Liver (tissue), 9 donors: Measurements from ENCODE around the gene TSEN34. TPM values are rescaled to one million over a fixed set of nuclear protein-coding genes. Genes with fewer than 3 reads are reported as not detected.
"Not testable (repeated sequence)": the region's sequence is repeated elsewhere in the genome, so short reads cannot be mapped to it uniquely, and the experiment has no call there.

Experiments used
- DNase-seq: peaks from one replicate; pipeline ENCODE4 v3.0.0-alpha.2; 2017; ENCODE audit warnings: low spot score
- H3K27ac ChIP-seq, 2 donors: one replicate each; pipeline ENCODE4 v1.7.0; 2013; ENCODE audit warnings: inconsistent platforms in 2 of 2, low read length in 2 of 2, control low read depth in 1 of 2, low read depth in 1 of 2, mild to moderate bottlenecking in 1 of 2
- H3K27me3 ChIP-seq, 4 donors: one replicate each; pipeline versions ENCODE4 v1.6.1 to v1.7.0; 2013; ENCODE audit warnings: low read length in 3 of 4, inconsistent platforms in 1 of 4, mild to moderate bottlenecking in 1 of 4, moderate library complexity in 1 of 4; ENCODE audit not compliant: control insufficient read depth in 4 of 4, insufficient read depth in 4 of 4
- H3K36me3 ChIP-seq, 4 donors: one replicate each; pipeline versions ENCODE4 v1.6.1 to v1.7.0; 2013; ENCODE audit warnings: low read length in 3 of 4, mild to moderate bottlenecking in 3 of 4, low read depth in 1 of 4, moderate library complexity in 1 of 4; ENCODE audit not compliant: control insufficient read depth in 4 of 4, insufficient read depth in 3 of 4
- H3K4me1 ChIP-seq, 4 donors: one replicate each; pipeline versions ENCODE4 v1.6.1 to v1.7.0; 2013; ENCODE audit warnings: low read length in 3 of 4, mild to moderate bottlenecking in 3 of 4, moderate library complexity in 1 of 4; ENCODE audit not compliant: control insufficient read depth in 4 of 4, insufficient read depth in 4 of 4
- H3K4me3 ChIP-seq, 3 donors: one replicate each; pipeline versions ENCODE4 v1.6.1 to v1.7.0; 2013; ENCODE audit warnings: low read length in 3 of 3, control low read depth in 1 of 3, low read depth in 1 of 3, mild to moderate bottlenecking in 1 of 3
- H3K9ac ChIP-seq, 2 donors: one replicate each; pipeline ENCODE4 v1.7.0; 2013; ENCODE audit warnings: low read length in 2 of 2, mild to moderate bottlenecking in 2 of 2, moderate library complexity in 2 of 2, control low read depth in 1 of 2, low read depth in 1 of 2
- H3K9me3 ChIP-seq, 4 donors: one replicate each; pipeline versions ENCODE4 v1.6.1 to v1.7.0; 2013; ENCODE audit warnings: low read length in 3 of 4; ENCODE audit not compliant: control insufficient read depth in 4 of 4
- ATF3 ChIP-seq: IDR thresholded peaks from 2 replicates; pipeline ENCODE4 v1.6.1; 2016; ENCODE audit warnings: antibody characterized with exemption
- EGR1 ChIP-seq, 2 donors: IDR thresholded peaks; 2 replicates each; pipeline ENCODE4 v1.6.1; 2016 to 2018; ENCODE audit warnings: antibody characterized with exemption in 2 of 2, low read depth in 2 of 2
- FOXA1 ChIP-seq: IDR thresholded peaks from 2 replicates; pipeline ENCODE4 v1.6.1; 2016; ENCODE audit warnings: antibody characterized with exemption
- FOXA2 ChIP-seq: IDR thresholded peaks from 2 replicates; pipeline ENCODE4 v1.6.1; 2016; ENCODE audit warnings: antibody characterized with exemption
- GABPA ChIP-seq, 2 donors: IDR thresholded peaks in 1 of 2; conservative IDR thresholded peaks in 1 of 2; 2 replicates each; pipeline ENCODE4 v1.6.1; 2016; ENCODE audit warnings: antibody characterized with exemption in 2 of 2, mild to moderate bottlenecking in 1 of 2, moderate library complexity in 1 of 2
- HNF4A ChIP-seq, 2 donors: conservative IDR thresholded peaks; 2 replicates each; pipeline ENCODE4 v1.6.1; 2016; ENCODE audit warnings: antibody characterized with exemption in 2 of 2, mild to moderate bottlenecking in 2 of 2
- HNF4G ChIP-seq: IDR thresholded peaks from 2 replicates; pipeline ENCODE4 v1.6.1; 2016; ENCODE audit warnings: antibody characterized with exemption
- JUND ChIP-seq, 2 donors: IDR thresholded peaks; 2 replicates each; pipeline ENCODE4 v1.6.1; 2016; ENCODE audit warnings: antibody characterized with exemption in 2 of 2
- NR2F2 ChIP-seq: IDR thresholded peaks from 2 replicates; pipeline ENCODE4 v1.6.1; 2016; ENCODE audit warnings: antibody characterized with exemption
- RAD21 ChIP-seq, 2 donors: IDR thresholded peaks; 2 replicates each; pipeline ENCODE4 v1.6.1; 2016; ENCODE audit warnings: antibody characterized with exemption in 2 of 2, mild to moderate bottlenecking in 2 of 2
- SP1 ChIP-seq: IDR thresholded peaks from 2 replicates; pipeline ENCODE4 v1.6.1; 2018; ENCODE audit warnings: antibody characterized with exemption, mild to moderate bottlenecking
- TAF1 ChIP-seq: conservative IDR thresholded peaks from 2 replicates; pipeline ENCODE4 v1.6.1; 2016; ENCODE audit warnings: antibody characterized with exemption, mild to moderate bottlenecking
- YY1 ChIP-seq: IDR thresholded peaks from 2 replicates; pipeline ENCODE4 v1.6.1; 2016; ENCODE audit warnings: antibody characterized with exemption, mild to moderate bottlenecking
- WGBS: extraction: QIAGEN DNeasy Blood & Tissue Kit; methylation state at CpG from one replicate; pipeline ENCODE4 v1.1.7; 2013; 5-methylcytosine and 5-hydroxymethylcytosine counted together
- polyA plus RNA-seq, 2 donors: library from polyadenylated mRNA; stranded (reverse) in 1 of 2; unstranded in 1 of 2; fragments of 200-250 nt in 1 of 2; fragments of >200 nt in 1 of 2; fragmentation: Nextera tagmentation in 1 of 2; extraction: Ambion mirVana in 1 of 2; gene quantifications; one replicate each; pipeline versions ENCODE4 v1.2.1 to v1.2.3, GENCODE V29; 2013 to 2015
- total RNA-seq, 2 donors: library from RNA; depleted of rRNA; stranded (reverse); fragments of >200 nt; gene quantifications; one replicate each; pipeline ENCODE4 v1.2.3, GENCODE V29; 2014
- TF ChIP-seq, protein P1 (sequence below): IDR thresholded peaks from 2 replicates; pipeline ENCODE4 v1.6.1; 2016; ENCODE audit warnings: antibody characterized with exemption
- TF ChIP-seq, protein P2 (sequence below): IDR thresholded peaks from 2 replicates; pipeline ENCODE4 v1.6.1; 2016; ENCODE audit warnings: antibody characterized with exemption
- TF ChIP-seq, protein P3 (sequence below): fragments of 150-350 bp; IDR thresholded peaks from 2 replicates; pipeline ENCODE4 v1.5.1; 2017; ENCODE audit warnings: improper control_type of control experiment, low read depth, low read length; ENCODE audit not compliant: missing input control
- TF ChIP-seq, protein P4 (sequence below): IDR thresholded peaks from 2 replicates; pipeline ENCODE4 v1.6.1; 2016; ENCODE audit warnings: antibody characterized with exemption, mild to moderate bottlenecking
- donor health status: healthy.
- donor health status: healthy.
- donor health status: healthy.
- donor health status: healthy.
- donor health status: healthy.

Gene TSEN34
- total and polyA plus RNA-seq, 4 donors, result 15.5 to 37.9 (median 24.6) TPM

DNA sequence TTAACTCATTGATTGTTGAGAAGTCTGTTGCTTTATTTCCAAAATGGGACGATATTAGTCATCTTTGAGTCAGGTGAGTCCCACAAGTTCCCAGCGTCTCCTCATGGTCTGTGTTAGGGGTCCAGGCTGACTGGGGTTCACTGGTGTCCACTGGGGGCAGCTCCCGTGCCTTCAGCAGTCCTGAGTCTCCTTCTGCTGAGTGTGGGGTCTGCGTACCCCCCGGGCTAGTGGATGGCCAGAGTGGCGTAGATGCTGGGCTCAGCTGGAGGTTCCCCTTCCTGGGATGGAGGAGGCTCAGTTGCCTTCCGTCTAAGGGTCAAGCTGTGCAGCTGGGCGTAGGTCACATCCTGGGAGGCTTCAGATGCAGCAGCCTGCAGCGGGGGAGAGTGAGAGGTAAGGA lies 25.8 kb downstream of the TSEN34 start:
- H3K36me3 ChIP-seq, result no peaks in the 10 kb centered on the region
- no peak for DNase-seq
- no peak overlapping the region for H3K27ac ChIP-seq
- no peak for TF ChIP-seq RAD21 (IDR thresholded peaks at IDR 0.05)
- no peak for TF ChIP-seq HNF4G
- TF ChIP-seq EGR1 (IDR thresholded peaks at IDR 0.05; ENCODE audit: low read depth in 2 of 2), result no peak
- TF ChIP-seq FOXA2, result no peak
- TF ChIP-seq GABPA (IDR thresholded peaks at IDR 0.05 in 1 of 2, conservative IDR thresholded peaks at IDR 0.05 in 1 of 2), result no peak
- no peak for TF ChIP-seq TAF1
- no peak for TF ChIP-seq HNF4A (conservative IDR thresholded peaks at IDR 0.05)
- TF ChIP-seq ATF3, result no peak
- TF ChIP-seq, protein P1, sequence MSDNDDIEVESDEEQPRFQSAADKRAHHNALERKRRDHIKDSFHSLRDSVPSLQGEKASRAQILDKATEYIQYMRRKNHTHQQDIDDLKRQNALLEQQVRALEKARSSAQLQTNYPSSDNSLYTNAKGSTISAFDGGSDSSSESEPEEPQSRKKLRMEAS, result no peak
- TF ChIP-seq, protein P2, sequence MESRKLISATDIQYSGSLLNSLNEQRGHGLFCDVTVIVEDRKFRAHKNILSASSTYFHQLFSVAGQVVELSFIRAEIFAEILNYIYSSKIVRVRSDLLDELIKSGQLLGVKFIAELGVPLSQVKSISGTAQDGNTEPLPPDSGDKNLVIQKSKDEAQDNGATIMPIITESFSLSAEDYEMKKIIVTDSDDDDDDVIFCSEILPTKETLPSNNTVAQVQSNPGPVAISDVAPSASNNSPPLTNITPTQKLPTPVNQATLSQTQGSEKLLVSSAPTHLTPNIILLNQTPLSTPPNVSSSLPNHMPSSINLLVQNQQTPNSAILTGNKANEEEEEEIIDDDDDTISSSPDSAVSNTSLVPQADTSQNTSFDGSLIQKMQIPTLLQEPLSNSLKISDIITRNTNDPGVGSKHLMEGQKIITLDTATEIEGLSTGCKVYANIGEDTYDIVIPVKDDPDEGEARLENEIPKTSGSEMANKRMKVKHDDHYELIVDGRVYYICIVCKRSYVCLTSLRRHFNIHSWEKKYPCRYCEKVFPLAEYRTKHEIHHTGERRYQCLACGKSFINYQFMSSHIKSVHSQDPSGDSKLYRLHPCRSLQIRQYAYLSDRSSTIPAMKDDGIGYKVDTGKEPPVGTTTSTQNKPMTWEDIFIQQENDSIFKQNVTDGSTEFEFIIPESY, result no peak
- TF ChIP-seq, protein P3, sequence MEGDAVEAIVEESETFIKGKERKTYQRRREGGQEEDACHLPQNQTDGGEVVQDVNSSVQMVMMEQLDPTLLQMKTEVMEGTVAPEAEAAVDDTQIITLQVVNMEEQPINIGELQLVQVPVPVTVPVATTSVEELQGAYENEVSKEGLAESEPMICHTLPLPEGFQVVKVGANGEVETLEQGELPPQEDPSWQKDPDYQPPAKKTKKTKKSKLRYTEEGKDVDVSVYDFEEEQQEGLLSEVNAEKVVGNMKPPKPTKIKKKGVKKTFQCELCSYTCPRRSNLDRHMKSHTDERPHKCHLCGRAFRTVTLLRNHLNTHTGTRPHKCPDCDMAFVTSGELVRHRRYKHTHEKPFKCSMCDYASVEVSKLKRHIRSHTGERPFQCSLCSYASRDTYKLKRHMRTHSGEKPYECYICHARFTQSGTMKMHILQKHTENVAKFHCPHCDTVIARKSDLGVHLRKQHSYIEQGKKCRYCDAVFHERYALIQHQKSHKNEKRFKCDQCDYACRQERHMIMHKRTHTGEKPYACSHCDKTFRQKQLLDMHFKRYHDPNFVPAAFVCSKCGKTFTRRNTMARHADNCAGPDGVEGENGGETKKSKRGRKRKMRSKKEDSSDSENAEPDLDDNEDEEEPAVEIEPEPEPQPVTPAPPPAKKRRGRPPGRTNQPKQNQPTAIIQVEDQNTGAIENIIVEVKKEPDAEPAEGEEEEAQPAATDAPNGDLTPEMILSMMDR, result no peak
- TF ChIP-seq JUND (IDR thresholded peaks at IDR 0.05), result no peak
- no peak for TF ChIP-seq FOXA1
- TF ChIP-seq SP1, result no peak
- 92% methylated on average over 9 of the region's 9 CpGs for WGBS
- H3K4me1 ChIP-seq, result no peaks in the 10 kb centered on the region
- H3K9ac ChIP-seq, result no peak overlapping the region
- no peaks in the 10 kb centered on the region for H3K27me3 ChIP-seq
- H3K4me3 ChIP-seq, result no peak overlapping the region
- no peaks in the 10 kb centered on the region for H3K9me3 ChIP-seq

GRCh38 chr19:54217517-54218247 lies 26.6 kb downstream of the TSEN34 start:
- WGBS, result 80% methylated on average over 16 of the region's 20 CpGs
- not testable (repeated sequence) for DNase-seq, H3K4me1 ChIP-seq, H3K36me3 ChIP-seq, H3K27ac ChIP-seq, H3K9me3 ChIP-seq, H3K4me3 ChIP-seq, H3K27me3 ChIP-seq, H3K9ac ChIP-seq

GRCh38 chr19:54218259-54218658 lies 27.2 kb downstream of the TSEN34 start:
- Histone ChIP-seq H3K27me3 (no peaks in the 10 kb centered on the region), H3K4me1 (no peaks in the 10 kb centered on the region), H3K4me3 (no peak overlapping the region), H3K9me3 (no peaks in the 10 kb centered on the region), H3K27ac (no peak overlapping the region), H3K36me3 (no peaks in the 10 kb centered on the region), H3K9ac (no peak overlapping the region)
- no peak for DNase-seq
- 87% methylated on average over 8 of the region's 8 CpGs for WGBS
- TF ChIP-seq RAD21 (IDR thresholded peaks at IDR 0.05), result no peak
- TF ChIP-seq GABPA (IDR thresholded peaks at IDR 0.05 in 1 of 2, conservative IDR thresholded peaks at IDR 0.05 in 1 of 2), result no peak
- TF ChIP-seq NR2F2, result no peak
- no peak for TF ChIP-seq YY1
- TF ChIP-seq FOXA1, result no peak
- TF ChIP-seq TAF1, result no peak
- TF ChIP-seq HNF4G, result no peak
- TF ChIP-seq, protein P1, result no peak
- TF ChIP-seq JUND (IDR thresholded peaks at IDR 0.05), result no peak
- TF ChIP-seq, protein P4, sequence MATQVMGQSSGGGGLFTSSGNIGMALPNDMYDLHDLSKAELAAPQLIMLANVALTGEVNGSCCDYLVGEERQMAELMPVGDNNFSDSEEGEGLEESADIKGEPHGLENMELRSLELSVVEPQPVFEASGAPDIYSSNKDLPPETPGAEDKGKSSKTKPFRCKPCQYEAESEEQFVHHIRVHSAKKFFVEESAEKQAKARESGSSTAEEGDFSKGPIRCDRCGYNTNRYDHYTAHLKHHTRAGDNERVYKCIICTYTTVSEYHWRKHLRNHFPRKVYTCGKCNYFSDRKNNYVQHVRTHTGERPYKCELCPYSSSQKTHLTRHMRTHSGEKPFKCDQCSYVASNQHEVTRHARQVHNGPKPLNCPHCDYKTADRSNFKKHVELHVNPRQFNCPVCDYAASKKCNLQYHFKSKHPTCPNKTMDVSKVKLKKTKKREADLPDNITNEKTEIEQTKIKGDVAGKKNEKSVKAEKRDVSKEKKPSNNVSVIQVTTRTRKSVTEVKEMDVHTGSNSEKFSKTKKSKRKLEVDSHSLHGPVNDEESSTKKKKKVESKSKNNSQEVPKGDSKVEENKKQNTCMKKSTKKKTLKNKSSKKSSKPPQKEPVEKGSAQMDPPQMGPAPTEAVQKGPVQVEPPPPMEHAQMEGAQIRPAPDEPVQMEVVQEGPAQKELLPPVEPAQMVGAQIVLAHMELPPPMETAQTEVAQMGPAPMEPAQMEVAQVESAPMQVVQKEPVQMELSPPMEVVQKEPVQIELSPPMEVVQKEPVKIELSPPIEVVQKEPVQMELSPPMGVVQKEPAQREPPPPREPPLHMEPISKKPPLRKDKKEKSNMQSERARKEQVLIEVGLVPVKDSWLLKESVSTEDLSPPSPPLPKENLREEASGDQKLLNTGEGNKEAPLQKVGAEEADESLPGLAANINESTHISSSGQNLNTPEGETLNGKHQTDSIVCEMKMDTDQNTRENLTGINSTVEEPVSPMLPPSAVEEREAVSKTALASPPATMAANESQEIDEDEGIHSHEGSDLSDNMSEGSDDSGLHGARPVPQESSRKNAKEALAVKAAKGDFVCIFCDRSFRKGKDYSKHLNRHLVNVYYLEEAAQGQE, result no peak
